Keratinocyte (primary cell): ENCODE measurements around the gene NUP210. TPM values are rescaled to one million over a fixed set of nuclear protein-coding genes. Genes with fewer than 3 reads are reported as not detected.

Source experiments
- DNase-seq: peaks from one replicate; pipeline ENCODE4 v3.0.0-alpha.2; 2011; ENCODE audit warnings: low read depth, missing footprints, low spot score
- FAIRE-seq: peaks from 2 replicates; lab custom pipeline; 2011; peaks lifted over from hg19 to GRCh38; lab: Jason Lieb, UNC
- H2AFZ ChIP-seq: 2 replicates; pipeline ENCODE4 v1.6.0; 2012; ENCODE audit warnings: low read length, control low read depth, inconsistent platforms; ENCODE audit not compliant: control insufficient read depth
- H3K27ac ChIP-seq: 2 replicates; pipeline ENCODE4 v1.5.1; 2011; ENCODE audit warnings: low read length; ENCODE audit not compliant: control insufficient read depth, insufficient read depth
- H3K27me3 ChIP-seq: 3 replicates; pipeline ENCODE4 v1.6.0; 2011; ENCODE audit warnings: low read length; ENCODE audit not compliant: control insufficient read depth, insufficient read depth; ENCODE audit errors: extremely low read depth
- H3K36me3 ChIP-seq, 2 experiments: 2 replicates in 1 of 2; 3 replicates in 1 of 2; pipeline ENCODE4 v1.5.1; 2011; ENCODE audit warnings: low read length in 2 of 2, mild to moderate bottlenecking in 1 of 2; ENCODE audit not compliant: control insufficient read depth in 2 of 2, insufficient read depth in 2 of 2; ENCODE audit errors: extremely low read depth in 1 of 2
- H3K4me1 ChIP-seq: 3 replicates; pipeline ENCODE4 v1.5.1; 2011; ENCODE audit warnings: low read length; ENCODE audit not compliant: control insufficient read depth, insufficient read depth; ENCODE audit errors: extremely low read depth
- H3K4me2 ChIP-seq: 3 replicates; pipeline ENCODE4 v1.6.0; 2011; ENCODE audit warnings: low read depth, low read length; ENCODE audit not compliant: control insufficient read depth, insufficient read depth; ENCODE audit errors: extremely low read depth
- H3K4me3 ChIP-seq, 3 experiments: fragments of 200-600 bp in 1 of 3; sonication (generic) in 1 of 3; 2 replicates in 2 of 3; 3 replicates in 1 of 3; pipeline ENCODE4 v1.5.1; 2011 to 2016; ENCODE audit warnings: low read length in 3 of 3, mild to moderate bottlenecking in 3 of 3, control low read depth in 2 of 3, inconsistent platforms in 1 of 3, low read depth in 1 of 3, mixed read lengths in 1 of 3, mixed run types in 1 of 3, moderate library complexity in 1 of 3; ENCODE audit not compliant: control insufficient read depth in 2 of 3, insufficient read depth in 2 of 3; ENCODE audit errors: extremely low read depth in 1 of 3
- H3K79me2 ChIP-seq: 2 replicates; pipeline ENCODE4 v1.6.0; 2012; ENCODE audit warnings: low read length; ENCODE audit not compliant: control insufficient read depth, insufficient read depth
- H3K9ac ChIP-seq: 3 replicates; pipeline ENCODE4 v1.6.0; 2011; ENCODE audit warnings: low read length; ENCODE audit not compliant: control insufficient read depth, insufficient read depth; ENCODE audit errors: extremely low read depth
- H3K9me1 ChIP-seq: 3 replicates; pipeline ENCODE4 v1.6.0; 2011; ENCODE audit warnings: low read length; ENCODE audit not compliant: control insufficient read depth, insufficient read depth; ENCODE audit errors: extremely low read depth
- H3K9me3 ChIP-seq: 2 replicates; pipeline ENCODE4 v1.5.1; 2012; ENCODE audit warnings: low read depth, low read length; ENCODE audit not compliant: control insufficient read depth
- H4K20me1 ChIP-seq: 3 replicates; pipeline ENCODE4 v1.6.0; 2011; ENCODE audit warnings: low read length; ENCODE audit not compliant: control insufficient read depth, insufficient read depth; ENCODE audit errors: extremely low read depth
- CTCF ChIP-seq, 3 experiments: IDR thresholded peaks in 1 of 3; conservative IDR thresholded peaks in 1 of 3; optimal IDR thresholded peaks in 1 of 3; 2 replicates in 2 of 3; 3 replicates in 1 of 3; pipeline versions ENCODE3 to v1.5.1; 2011; ENCODE audit warnings: low read length in 3 of 3, mild to moderate bottlenecking in 3 of 3, moderate library complexity in 2 of 3, control low read depth in 1 of 3, inconsistent platforms in 1 of 3; ENCODE audit not compliant: insufficient read depth in 2 of 3; ENCODE audit errors: extremely low read depth in 1 of 3
- EZH2 ChIP-seq: IDR thresholded peaks from one replicate; pipeline ENCODE4 v1.6.1; 2012; ENCODE audit warnings: inconsistent platforms, mild to moderate bottlenecking, low read length, moderate library complexity
- dilution Hi-C: fragments of 300-500 bp; cut with MboI; formaldehyde crosslinking; loops from one replicate; pipeline ENCODE4 v1.7.0; 2020; ENCODE audit warnings: low sequenced_read_pairs; ENCODE audit not compliant: extremely low pct_ligation_motif_present
- polyA plus RNA-seq, 5 experiments: library from polyadenylated mRNA; depleted of rRNA in 3 of 5; stranded (reverse) in 3 of 5; stranded (forward) in 1 of 5; unstranded in 1 of 5; fragments of >200 nt; gene quantifications; 1 replicate in 1 of 5; 2 replicates in 3 of 5; 3 replicates in 1 of 5; pipeline versions ENCODE4 v1.2.1 to v1.2.3, GENCODE V29; 2011 to 2012; ENCODE audit warnings: missing spikeins in 2 of 5, low read depth in 1 of 5, low replicate concordance in 1 of 5

The NUP210 gene
- polyA plus RNA-seq, 1 donor (not counting 4 experiments of a cell fraction or from before 2014, with no cell fraction given), result 0.01 TPM

GRCh38 chr3:13459605-13460340, 39.7 kb upstream of the NUP210 start:
- H3K9me3 ChIP-seq, result no peaks in the 10 kb centered on the region
- TF ChIP-seq EZH2 (no peak), CTCF (optimal IDR thresholded peaks at IDR 0.05 in 1 of 3, IDR thresholded peaks at IDR 0.05 in 1 of 3, conservative IDR thresholded peaks at IDR 0.05 in 1 of 3; ENCODE audit: extremely low read depth in 1 of 3, insufficient read depth in 2 of 3, low read length in 3 of 3) (no peak)
- no peak overlapping the region for H3K27ac ChIP-seq
- FAIRE-seq, result no peak
- H3K36me3 ChIP-seq, result no peaks in the 10 kb centered on the region
- no peak overlapping the region for H2AFZ ChIP-seq
- H3K4me3 ChIP-seq, result no peak overlapping the region
- DNase-seq, result no peak
- H3K9ac ChIP-seq, result no peak overlapping the region
- H3K79me2 ChIP-seq, result no peaks in the 10 kb centered on the region
- dilution Hi-C loops, result no loop called here
- H3K9me1 ChIP-seq, result peaks cover 2% of the 10 kb centered on the region
- no peak overlapping the region for H3K4me2 ChIP-seq
- no peaks in the 10 kb centered on the region for H3K27me3 ChIP-seq
- H3K4me1 ChIP-seq, result peaks cover 11% of the 10 kb centered on the region
- no peaks in the 10 kb centered on the region for H4K20me1 ChIP-seq

GRCh38 chr3:13457593-13457992, 37.5 kb upstream of the NUP210 start:
- Histone ChIP-seq H3K9me1 (peaks cover 2% of the 10 kb centered on the region), H3K4me1 (peaks cover 11% of the 10 kb centered on the region), H3K27me3 (no peaks in the 10 kb centered on the region), H3K4me2 (no peak overlapping the region), H4K20me1 (no peaks in the 10 kb centered on the region), H2AFZ (no peak overlapping the region), H3K4me3 (no peak overlapping the region), H3K9ac (no peak overlapping the region), H3K36me3 (no peaks in the 10 kb centered on the region), H3K79me2 (no peaks in the 10 kb centered on the region), H3K27ac (no peak overlapping the region), H3K9me3 (no peaks in the 10 kb centered on the region)
- no peak for FAIRE-seq
- dilution Hi-C loops, result no loop called here
- TF ChIP-seq CTCF (optimal IDR thresholded peaks at IDR 0.05 in 1 of 3, IDR thresholded peaks at IDR 0.05 in 1 of 3, conservative IDR thresholded peaks at IDR 0.05 in 1 of 3; ENCODE audit: extremely low read depth in 1 of 3, insufficient read depth in 2 of 3, low read length in 3 of 3) (no peak), EZH2 (no peak)
- no peak for DNase-seq
